Keratinocyte (primary cell): ENCODE measurements around the gene YWHAB. TPM values are rescaled to one million over a fixed set of nuclear protein-coding genes. Genes with fewer than 3 reads are reported as not detected.
"Not testable (repeated sequence)": the region's sequence is repeated elsewhere in the genome, so short reads cannot be mapped to it uniquely, and the experiment has no call there.

Experiments
- DNase-seq: peaks from one replicate; pipeline ENCODE4 v3.0.0-alpha.2; 2011; ENCODE audit warnings: low read depth, missing footprints, low spot score
- FAIRE-seq: peaks from 2 replicates; lab custom pipeline; 2011; peaks lifted over from hg19 to GRCh38; lab: Jason Lieb, UNC
- H2AFZ ChIP-seq: 2 replicates; pipeline ENCODE4 v1.6.0; 2012; ENCODE audit warnings: low read length, control low read depth, inconsistent platforms; ENCODE audit not compliant: control insufficient read depth
- H3K27ac ChIP-seq: 2 replicates; pipeline ENCODE4 v1.5.1; 2011; ENCODE audit warnings: low read length; ENCODE audit not compliant: control insufficient read depth, insufficient read depth
- H3K27me3 ChIP-seq: 3 replicates; pipeline ENCODE4 v1.6.0; 2011; ENCODE audit warnings: low read length; ENCODE audit not compliant: control insufficient read depth, insufficient read depth; ENCODE audit errors: extremely low read depth
- H3K36me3 ChIP-seq, 2 experiments: 2 replicates in 1 of 2; 3 replicates in 1 of 2; pipeline ENCODE4 v1.5.1; 2011; ENCODE audit warnings: low read length in 2 of 2, mild to moderate bottlenecking in 1 of 2; ENCODE audit not compliant: control insufficient read depth in 2 of 2, insufficient read depth in 2 of 2; ENCODE audit errors: extremely low read depth in 1 of 2
- H3K4me1 ChIP-seq: 3 replicates; pipeline ENCODE4 v1.5.1; 2011; ENCODE audit warnings: low read length; ENCODE audit not compliant: control insufficient read depth, insufficient read depth; ENCODE audit errors: extremely low read depth
- H3K4me2 ChIP-seq: 3 replicates; pipeline ENCODE4 v1.6.0; 2011; ENCODE audit warnings: low read depth, low read length; ENCODE audit not compliant: control insufficient read depth, insufficient read depth; ENCODE audit errors: extremely low read depth
- H3K4me3 ChIP-seq, 3 experiments: fragments of 200-600 bp in 1 of 3; sonication (generic) in 1 of 3; 2 replicates in 2 of 3; 3 replicates in 1 of 3; pipeline ENCODE4 v1.5.1; 2011 to 2016; ENCODE audit warnings: low read length in 3 of 3, mild to moderate bottlenecking in 3 of 3, control low read depth in 2 of 3, inconsistent platforms in 1 of 3, low read depth in 1 of 3, mixed read lengths in 1 of 3, mixed run types in 1 of 3, moderate library complexity in 1 of 3; ENCODE audit not compliant: control insufficient read depth in 2 of 3, insufficient read depth in 2 of 3; ENCODE audit errors: extremely low read depth in 1 of 3
- H3K79me2 ChIP-seq: 2 replicates; pipeline ENCODE4 v1.6.0; 2012; ENCODE audit warnings: low read length; ENCODE audit not compliant: control insufficient read depth, insufficient read depth
- H3K9ac ChIP-seq: 3 replicates; pipeline ENCODE4 v1.6.0; 2011; ENCODE audit warnings: low read length; ENCODE audit not compliant: control insufficient read depth, insufficient read depth; ENCODE audit errors: extremely low read depth
- H3K9me1 ChIP-seq: 3 replicates; pipeline ENCODE4 v1.6.0; 2011; ENCODE audit warnings: low read length; ENCODE audit not compliant: control insufficient read depth, insufficient read depth; ENCODE audit errors: extremely low read depth
- H3K9me3 ChIP-seq: 2 replicates; pipeline ENCODE4 v1.5.1; 2012; ENCODE audit warnings: low read depth, low read length; ENCODE audit not compliant: control insufficient read depth
- H4K20me1 ChIP-seq: 3 replicates; pipeline ENCODE4 v1.6.0; 2011; ENCODE audit warnings: low read length; ENCODE audit not compliant: control insufficient read depth, insufficient read depth; ENCODE audit errors: extremely low read depth
- CTCF ChIP-seq, 3 experiments: IDR thresholded peaks in 1 of 3; conservative IDR thresholded peaks in 1 of 3; optimal IDR thresholded peaks in 1 of 3; 2 replicates in 2 of 3; 3 replicates in 1 of 3; pipeline versions ENCODE3 to v1.5.1; 2011; ENCODE audit warnings: low read length in 3 of 3, mild to moderate bottlenecking in 3 of 3, moderate library complexity in 2 of 3, control low read depth in 1 of 3, inconsistent platforms in 1 of 3; ENCODE audit not compliant: insufficient read depth in 2 of 3; ENCODE audit errors: extremely low read depth in 1 of 3
- EZH2 ChIP-seq: IDR thresholded peaks from one replicate; pipeline ENCODE4 v1.6.1; 2012; ENCODE audit warnings: inconsistent platforms, mild to moderate bottlenecking, low read length, moderate library complexity
- dilution Hi-C: fragments of 300-500 bp; cut with MboI; formaldehyde crosslinking; loops from one replicate; pipeline ENCODE4 v1.7.0; 2020; ENCODE audit warnings: low sequenced_read_pairs; ENCODE audit not compliant: extremely low pct_ligation_motif_present
- polyA plus RNA-seq, 5 experiments: library from polyadenylated mRNA; depleted of rRNA in 3 of 5; stranded (reverse) in 3 of 5; stranded (forward) in 1 of 5; unstranded in 1 of 5; fragments of >200 nt; gene quantifications; 1 replicate in 1 of 5; 2 replicates in 3 of 5; 3 replicates in 1 of 5; pipeline versions ENCODE4 v1.2.1 to v1.2.3, GENCODE V29; 2011 to 2012; ENCODE audit warnings: missing spikeins in 2 of 5, low read depth in 1 of 5, low replicate concordance in 1 of 5

Gene YWHAB
- polyA plus RNA-seq, 1 donor (not counting 4 experiments of a cell fraction or from before 2014, with no cell fraction given): 214 TPM

GRCh38 chr20:44861531-44862006 is 23.9 kb upstream of the YWHAB start:
- FAIRE-seq (no peak), DNase-seq (no peak)
- Histone ChIP-seq H3K4me1 (no peaks in the 10 kb centered on the region), H3K9me3 (no peaks in the 10 kb centered on the region), H3K27ac (no peak overlapping the region), H3K4me2 (no peak overlapping the region), H3K79me2 (no peaks in the 10 kb centered on the region), H3K36me3 (no peaks in the 10 kb centered on the region), H2AFZ (no peak overlapping the region), H3K27me3 (peaks cover 3% of the 10 kb centered on the region), H3K9ac (no peak overlapping the region), H4K20me1 (no peaks in the 10 kb centered on the region), H3K9me1 (no peaks in the 10 kb centered on the region), H3K4me3 (no peak overlapping the region)
- dilution Hi-C loops: loop anchor here (25.0 kb wide), 1 partner anchor 99 kb away; no protein-coding TSS in a partner anchor
- TF ChIP-seq CTCF (optimal IDR thresholded peaks at IDR 0.05 in 1 of 3, IDR thresholded peaks at IDR 0.05 in 1 of 3, conservative IDR thresholded peaks at IDR 0.05 in 1 of 3; ENCODE audit: extremely low read depth in 1 of 3, insufficient read depth in 2 of 3, low read length in 3 of 3) (no peak), EZH2 (no peak)

- H2AFZ ChIP-seq: no peak overlapping the region
- H4K20me1 ChIP-seq: no peaks in the 10 kb centered on the region
- TF ChIP-seq CTCF (optimal IDR thresholded peaks at IDR 0.05 in 1 of 3, IDR thresholded peaks at IDR 0.05 in 1 of 3, conservative IDR thresholded peaks at IDR 0.05 in 1 of 3; ENCODE audit: extremely low read depth in 1 of 3, insufficient read depth in 2 of 3, low read length in 3 of 3) (no peak), EZH2 (no peak)
- no peaks in the 10 kb centered on the region for H3K79me2 ChIP-seq
- H3K27me3 ChIP-seq: peaks cover 7% of the 10 kb centered on the region
- no peak overlapping the region for H3K4me3 ChIP-seq
- no peak overlapping the region for H3K4me2 ChIP-seq
- H3K9me3 ChIP-seq: no peaks in the 10 kb centered on the region
- H3K9me1 ChIP-seq: no peaks in the 10 kb centered on the region
- no peaks in the 10 kb centered on the region for H3K4me1 ChIP-seq
- no peak overlapping the region for H3K9ac ChIP-seq
- dilution Hi-C loops: loop anchor here (25.0 kb wide), 1 partner anchor 100 kb away; no protein-coding TSS in a partner anchor
- DNase-seq (no peak), FAIRE-seq (no peak)
- no peak overlapping the region for H3K27ac ChIP-seq
- H3K36me3 ChIP-seq: no peaks in the 10 kb centered on the region
Measured at GRCh38 chr20:44862286-44862685, 23.2 kb upstream of the YWHAB start.

GRCh38 chr20:44863365-44864084 is 22.0 kb upstream of the YWHAB start:
- H3K27me3 ChIP-seq: peaks cover 12% of the 10 kb centered on the region
- H3K79me2 ChIP-seq, H3K4me3 ChIP-seq, H3K4me1 ChIP-seq, H3K9ac ChIP-seq, H3K9me1 ChIP-seq, FAIRE-seq, H3K36me3 ChIP-seq, H2AFZ ChIP-seq, H3K4me2 ChIP-seq, DNase-seq, H3K27ac ChIP-seq, H4K20me1 ChIP-seq, H3K9me3 ChIP-seq: not testable (repeated sequence)
- dilution Hi-C loops: loop anchor here (25.0 kb wide), 1 partner anchor 101 kb away; no protein-coding TSS in a partner anchor
